ENCODE results near the gene SPIN3. TPM values are rescaled to one million over a fixed set of nuclear protein-coding genes. Genes with fewer than 3 reads are reported as not detected.

SPIN3 gene
- total RNA-seq, 1 experiment from 2014 or later = 17.9 TPM

- Mint-ChIP-seq H3K4me3 (ENCODE audit: unreplicated experiment) (no peak overlapping the region), H3K27me3 (ENCODE audit: insufficient read depth, unreplicated experiment) (no peaks in the 10 kb centered on the region), H3K36me3 (ENCODE audit: insufficient read depth, unreplicated experiment) (peaks cover 12% of the 10 kb centered on the region), H3K27ac (ENCODE audit: unreplicated experiment) (no peak overlapping the region), H3K4me1 (ENCODE audit: low read depth, unreplicated experiment) (no peaks in the 10 kb centered on the region), H3K9me3 (ENCODE audit: unreplicated experiment) (no peaks in the 10 kb centered on the region)
- ChIA-PET CTCF (interaction anchor here (0.9 to 1.6 kb wide), 2 partner anchors 35 to 214 kb away, joined by 4 to 8 read pairs; no protein-coding TSS in a partner anchor), POLR2A (no interaction called here)
- intact Hi-C loops (cut with micrococcal nuclease; ENCODE audit: unreplicated experiment) = loop anchor here (1.0 to 5.0 kb wide), 2 partner anchors 175 to 696 kb away; no protein-coding TSS in a partner anchor
- Histone ChIP-seq H3K9me3 (no peaks in the 10 kb centered on the region), H3K4me3 (ENCODE audit: low read depth, low read length) (no peak overlapping the region), H3K4me1 (no peaks in the 10 kb centered on the region), H3K36me3 (ENCODE audit: control insufficient read depth, insufficient read depth, low read length) (no peaks in the 10 kb centered on the region), H3K27me3 (replicated peaks; ENCODE audit: control insufficient read depth, insufficient read depth, low read length) (no peaks in the 10 kb centered on the region)
- peak in 1 of 2 experiments; percentile 43 for DNase-seq
- BruUV-seq (replicated peaks) = no TSS peak
- TF ChIP-seq CTCF (IDR thresholded peaks at IDR 0.05; ENCODE audit: insufficient read depth in 1 of 2, low read depth in 1 of 2, low read length in 1 of 2, severe bottlenecking in 1 of 2, unreplicated experiment in 1 of 2) = peak; percentile 35 to 52
These were observed 17.2 kb downstream of the SPIN3 start for GRCh38 chrX:56978172-56978571.

- Histone ChIP-seq H3K4me3 (ENCODE audit: low read depth, low read length) (no peak overlapping the region), H3K27me3 (replicated peaks; ENCODE audit: control insufficient read depth, insufficient read depth, low read length) (no peaks in the 10 kb centered on the region), H3K4me1 (no peaks in the 10 kb centered on the region), H3K9me3 (no peaks in the 10 kb centered on the region), H3K36me3 (ENCODE audit: control insufficient read depth, insufficient read depth, low read length) (no peaks in the 10 kb centered on the region)
- H3K27ac Mint-ChIP-seq (ENCODE audit: unreplicated experiment) = no peak overlapping the region
- no peaks in the 10 kb centered on the region for H3K9me3 Mint-ChIP-seq (ENCODE audit: unreplicated experiment)
- H3K4me3 Mint-ChIP-seq (ENCODE audit: unreplicated experiment) = no peak overlapping the region
- ChIA-PET POLR2A (no interaction called here), CTCF (no interaction called here)
- intact Hi-C loops (cut with micrococcal nuclease; ENCODE audit: unreplicated experiment) = loop anchor here (5.0 kb wide), 1 partner anchor 693 kb away; no protein-coding TSS in a partner anchor
- no peak for DNase-seq
- peaks cover 12% of the 10 kb centered on the region for H3K36me3 Mint-ChIP-seq (ENCODE audit: insufficient read depth, unreplicated experiment)
- H3K4me1 Mint-ChIP-seq (ENCODE audit: low read depth, unreplicated experiment) = no peaks in the 10 kb centered on the region
- no TSS peak for BruUV-seq (replicated peaks)
- no peak for TF ChIP-seq CTCF (IDR thresholded peaks at IDR 0.05; ENCODE audit: insufficient read depth in 1 of 2, low read depth in 1 of 2, low read length in 1 of 2, severe bottlenecking in 1 of 2, unreplicated experiment in 1 of 2)
- H3K27me3 Mint-ChIP-seq (ENCODE audit: insufficient read depth, unreplicated experiment) = no peaks in the 10 kb centered on the region
These were observed 19.7 kb downstream of the SPIN3 start for GRCh38 chrX:56975611-56976010.

- BruUV-seq (replicated peaks) = no TSS peak
- intact Hi-C loops (cut with micrococcal nuclease; ENCODE audit: unreplicated experiment) = no loop called here
These were observed 20.9 kb downstream of the SPIN3 start for GRCh38 chrX:56974408-56974807.

More at GRCh38 chrX:56974408-56974807, 20.9 kb downstream of the SPIN3 start:
- Histone ChIP-seq H3K36me3 (ENCODE audit: control insufficient read depth, insufficient read depth, low read length) (no peaks in the 10 kb centered on the region), H3K4me3 (ENCODE audit: low read depth, low read length) (no peak overlapping the region), H3K27me3 (replicated peaks; ENCODE audit: control insufficient read depth, insufficient read depth, low read length) (no peaks in the 10 kb centered on the region), H3K4me1 (no peaks in the 10 kb centered on the region), H3K9me3 (no peaks in the 10 kb centered on the region)
- peak; percentile 27 to 28 for DNase-seq
- Mint-ChIP-seq H3K27me3 (ENCODE audit: insufficient read depth, unreplicated experiment) (no peaks in the 10 kb centered on the region), H3K36me3 (ENCODE audit: insufficient read depth, unreplicated experiment) (peaks cover 12% of the 10 kb centered on the region), H3K9me3 (ENCODE audit: unreplicated experiment) (no peaks in the 10 kb centered on the region), H3K4me1 (ENCODE audit: low read depth, unreplicated experiment) (no peaks in the 10 kb centered on the region), H3K4me3 (ENCODE audit: unreplicated experiment) (no peak overlapping the region), H3K27ac (ENCODE audit: unreplicated experiment) (no peak overlapping the region)
- CTCF ChIA-PET = no interaction called here
- no peak for TF ChIP-seq CTCF (IDR thresholded peaks at IDR 0.05; ENCODE audit: insufficient read depth in 1 of 2, low read depth in 1 of 2, low read length in 1 of 2, severe bottlenecking in 1 of 2, unreplicated experiment in 1 of 2)
- POLR2A ChIA-PET = no interaction called here
